ENCODE measurements around the gene PRPF8.

- TF ChIP-seq GATA3 (IDR thresholded peaks at IDR 0.05; ENCODE audit: low read depth, low read length): no peak
- no peak for TF ChIP-seq GATA2 (IDR thresholded peaks at IDR 0.05; ENCODE audit: low read depth, low read length)
Measured at GRCh38 chr17:1658100-1658499, 26.6 kb downstream of the PRPF8 start.

Data from SH-SY5Y (cell line).